ENCODE data around the gene ENTPD6. TPM values are rescaled to one million over a fixed set of nuclear protein-coding genes. Genes with fewer than 3 reads are reported as not detected.

The ENTPD6 gene
- total RNA-seq, 1 experiment from 2014 or later, result 57.9 TPM

GRCh38 chr20:25187635-25188034 is 7.9 kb upstream of the ENTPD6 start:
- no peak for DNase-seq (ENCODE audit: low read depth)

- DNase-seq (ENCODE audit: low read depth), result no peak
These were observed 7.3 kb upstream of the ENTPD6 start for GRCh38 chr20:25188218-25188617.

- DNase-seq (ENCODE audit: low read depth), result no peak
These were observed 4.5 kb upstream of the ENTPD6 start for GRCh38 chr20:25191051-25191450.

GRCh38 chr20:25191689-25192088 is 3.8 kb upstream of the ENTPD6 start:
- no peak for DNase-seq (ENCODE audit: low read depth)

DNA sequence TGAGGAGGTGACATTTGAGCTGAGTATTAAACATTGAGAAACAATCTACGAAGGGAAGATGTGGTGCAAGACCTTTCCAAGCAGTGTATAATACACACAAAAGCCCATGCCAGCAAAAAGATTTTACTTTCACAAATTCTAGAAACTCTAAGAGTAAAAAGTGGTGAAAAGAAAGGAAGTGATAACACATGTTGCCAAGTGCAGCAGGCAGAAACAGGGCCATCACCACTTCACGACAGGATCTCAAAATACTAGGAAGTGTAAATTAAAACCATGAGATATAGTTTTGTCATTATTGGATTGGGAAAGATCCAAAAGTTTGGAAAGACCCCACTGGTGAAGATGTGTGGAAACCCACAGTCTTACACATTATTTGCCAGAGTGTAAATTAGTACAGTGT is 1.7 kb upstream of the ENTPD6 start:
- DNase-seq (ENCODE audit: low read depth), result no peak

- no peak for DNase-seq (ENCODE audit: low read depth)
These were observed 1.1 kb upstream of the ENTPD6 start for GRCh38 chr20:25194333-25194972.

- DNase-seq (ENCODE audit: low read depth), result peak; percentile 38
These were observed 662 bp downstream of the ENTPD6 start for GRCh38 chr20:25195962-25196785.

DNA sequence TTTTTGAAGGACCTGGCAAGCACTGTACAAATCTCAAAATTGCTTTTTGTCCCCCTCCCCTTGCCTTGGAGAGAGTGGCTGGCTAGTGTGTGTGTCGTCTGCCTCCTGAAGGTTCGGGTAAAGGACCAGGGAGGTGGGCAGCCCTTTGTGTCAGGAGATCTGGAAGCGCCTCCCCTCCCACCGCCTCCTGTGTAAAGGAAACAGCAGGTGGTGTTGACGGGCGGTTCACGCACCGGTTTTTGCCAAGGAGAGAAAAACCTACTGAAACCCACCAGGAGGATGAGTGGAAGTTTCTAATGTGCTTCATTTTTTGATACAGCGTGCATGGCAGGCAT is 1.2 kb downstream of the ENTPD6 start:
- DNase-seq (ENCODE audit: low read depth), result no peak

DNA sequence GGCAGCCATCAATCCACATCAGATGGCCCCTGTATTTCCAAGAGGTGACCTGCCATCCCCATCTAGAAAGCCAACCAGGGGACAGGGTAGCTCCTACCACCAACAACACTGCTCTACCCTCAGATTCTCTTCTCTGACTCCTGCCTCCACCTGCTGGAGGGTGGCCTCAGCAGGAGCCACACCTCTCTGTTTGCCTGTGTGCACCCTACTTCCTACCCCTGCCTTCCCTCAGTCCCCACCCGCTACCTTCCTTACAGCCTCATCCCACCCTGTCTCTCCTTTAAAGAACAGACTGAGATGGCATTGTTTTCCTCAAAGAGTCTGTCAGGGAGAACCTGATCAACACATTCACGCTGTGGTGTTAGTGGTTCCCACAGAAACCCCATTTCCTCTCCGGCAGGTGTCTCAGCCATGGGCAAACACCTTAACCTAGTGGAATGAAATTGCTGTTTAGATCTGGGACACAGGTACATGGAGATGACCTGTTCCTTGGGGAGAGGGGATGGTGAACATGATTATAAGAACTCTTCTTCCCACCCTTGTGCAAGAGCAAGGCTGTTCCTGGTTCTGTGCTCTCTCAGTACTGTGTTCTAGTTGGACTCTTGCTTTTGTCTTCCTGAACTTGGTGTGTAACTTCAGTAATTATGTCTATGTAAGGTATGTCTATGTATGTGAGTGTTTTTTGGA is 1.8 kb downstream of the ENTPD6 start:
- no peak for DNase-seq (ENCODE audit: low read depth)

DNA sequence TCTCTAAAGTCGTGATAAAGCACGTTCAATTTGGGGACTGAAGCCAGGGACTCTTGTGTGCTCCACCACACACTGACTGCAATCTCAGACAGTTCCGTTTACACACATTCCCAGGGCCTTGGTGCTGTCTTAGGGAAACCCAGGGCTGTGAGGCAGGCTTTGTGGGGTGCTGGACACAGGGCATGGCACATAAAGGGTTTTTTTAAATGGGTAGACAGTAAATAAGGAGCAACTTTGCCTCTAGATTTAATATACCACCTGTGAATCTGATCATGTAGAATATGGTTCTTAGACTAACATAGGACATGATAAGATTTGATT is 2.3 kb downstream of the ENTPD6 start:
- no peak for DNase-seq (ENCODE audit: low read depth)

- DNase-seq (ENCODE audit: low read depth), result no peak
These were observed 3.3 kb downstream of the ENTPD6 start for GRCh38 chr20:25198663-25199383.

- no peak for DNase-seq (ENCODE audit: low read depth)
These were observed 4.2 kb downstream of the ENTPD6 start for GRCh38 chr20:25199473-25200260.

DNA sequence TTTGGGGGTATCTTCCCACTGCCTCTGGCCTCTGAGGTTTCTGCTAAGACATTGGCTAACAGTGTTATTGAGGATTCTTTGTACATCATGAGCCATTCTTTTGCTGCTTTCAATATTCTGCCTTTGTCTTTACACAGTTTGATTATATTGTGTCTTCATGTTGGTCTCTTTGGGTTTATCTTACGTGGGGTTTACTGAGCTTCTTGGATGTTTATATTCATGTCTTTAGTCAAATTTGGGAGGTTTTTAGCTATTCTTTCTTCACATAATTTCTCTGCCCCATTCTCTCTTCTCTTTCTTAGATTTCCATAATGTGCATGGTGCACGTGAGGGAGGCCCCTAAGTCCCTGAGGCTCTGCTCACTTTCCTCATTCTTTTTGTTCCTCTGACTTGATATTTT is 7.6 kb downstream of the ENTPD6 start:
- no peak for DNase-seq (ENCODE audit: low read depth)

DNA sequence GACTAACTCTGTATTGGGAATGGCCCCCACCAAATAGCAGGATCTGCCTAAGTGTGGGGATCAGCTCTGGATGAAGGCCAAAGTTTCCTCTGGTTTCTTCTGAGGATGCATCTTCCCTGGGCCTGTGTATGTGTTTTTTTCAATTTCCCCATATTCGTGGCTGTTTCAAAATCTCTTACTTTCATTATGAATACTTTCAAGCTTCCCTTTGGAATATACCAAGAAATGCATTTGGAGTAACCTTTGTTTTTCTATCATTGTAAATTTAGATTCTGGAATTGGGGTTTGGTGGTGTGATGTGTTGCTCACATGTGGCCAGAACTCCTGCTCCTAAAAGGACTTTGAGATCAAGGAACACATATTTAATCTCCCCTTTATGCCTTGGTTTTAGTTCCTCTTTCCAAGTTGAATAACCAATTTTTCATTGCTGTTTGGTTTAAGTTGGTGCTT is 8.4 kb downstream of the ENTPD6 start:
- no peak for DNase-seq (ENCODE audit: low read depth)

GRCh38 chr20:25204550-25205276 is 9.2 kb downstream of the ENTPD6 start:
- no peak for DNase-seq (ENCODE audit: low read depth)

- no peak for DNase-seq (ENCODE audit: low read depth)
These were observed 10.0 kb downstream of the ENTPD6 start for GRCh38 chr20:25205277-25206062.

GRCh38 chr20:25206063-25206403 is 10.5 kb downstream of the ENTPD6 start:
- DNase-seq (ENCODE audit: low read depth), result no peak

GRCh38 chr20:25206548-25206947 is 11.0 kb downstream of the ENTPD6 start:
- no peak for DNase-seq (ENCODE audit: low read depth)

GRCh38 chr20:25207149-25207959 is 11.8 kb downstream of the ENTPD6 start:
- DNase-seq (ENCODE audit: low read depth), result no peak

All from M059J (cell line).